Endothelial cell of umbilical vein (primary cell): ENCODE measurements around the gene STX8.
"Not testable (repeated sequence)": the region's sequence is repeated elsewhere in the genome, so short reads cannot be mapped to it uniquely, and the experiment has no call there.

Source experiments
- CTCF ChIP-seq, 2 donors: IDR thresholded peaks; 1 replicate in 1 of 2; 2 replicates in 1 of 2; pipeline ENCODE4 v1.5.1; 2011; ENCODE audit warnings: low read length in 2 of 2, mild to moderate bottlenecking in 2 of 2, moderate library complexity in 2 of 2, control low read depth in 1 of 2, inconsistent platforms in 1 of 2, low read depth in 1 of 2; ENCODE audit not compliant: insufficient read depth in 1 of 2; ENCODE audit errors: extremely low read depth in 1 of 2
- EZH2 ChIP-seq: IDR thresholded peaks from 2 replicates; pipeline ENCODE4 v1.6.1; 2012; ENCODE audit warnings: borderline replicate concordance, low read depth, mild to moderate bottlenecking, moderate library complexity, low read length, inconsistent platforms; ENCODE audit not compliant: severe bottlenecking
- GATA2 ChIP-seq: IDR thresholded peaks from 2 replicates; pipeline ENCODE4 v1.7.0; 2011; ENCODE audit warnings: low read depth, mild to moderate bottlenecking, moderate library complexity, mixed read lengths, low read length; ENCODE audit not compliant: insufficient read length, insufficient read depth
- MAX ChIP-seq: IDR thresholded peaks from 2 replicates; pipeline ENCODE4 v1.6.1; 2011; ENCODE audit not compliant: insufficient read depth, insufficient read length
- POLR2A ChIP-seq: IDR thresholded peaks from 2 replicates; pipeline ENCODE4 v1.6.1; 2012; ENCODE audit warnings: low read depth, mild to moderate bottlenecking, control low read depth, low read length
- POLR2AphosphoS5 ChIP-seq: IDR thresholded peaks from 2 replicates; pipeline ENCODE4 v1.6.1; 2012; ENCODE audit warnings: low read depth, mild to moderate bottlenecking, control low read depth, low read length, moderate library complexity; ENCODE audit not compliant: insufficient read depth

GRCh38 chr17:9607058-9607457, 31.4 kb upstream of the STX8 start:
- TF ChIP-seq CTCF (IDR thresholded peaks at IDR 0.05; ENCODE audit: extremely low read depth in 1 of 2, insufficient read depth in 1 of 2, low read depth in 1 of 2, low read length in 2 of 2); POLR2AphosphoS5; EZH2; MAX; POLR2A; GATA2: not testable (repeated sequence)
